NT2/D1 (cell line): ENCODE measurements around the gene PDE3A.

ENCODE experiments used
- SUZ12 ChIP-seq: IDR thresholded peaks from 2 replicates; pipeline ENCODE4 v1.6.1; 2011; ENCODE audit not compliant: insufficient read length, insufficient read depth; ENCODE audit errors: extremely low read depth
- ZNF274 ChIP-seq: IDR thresholded peaks from 2 replicates; pipeline ENCODE4 v1.6.1; 2011; ENCODE audit warnings: mild to moderate bottlenecking, low read depth, low read length

DNA sequence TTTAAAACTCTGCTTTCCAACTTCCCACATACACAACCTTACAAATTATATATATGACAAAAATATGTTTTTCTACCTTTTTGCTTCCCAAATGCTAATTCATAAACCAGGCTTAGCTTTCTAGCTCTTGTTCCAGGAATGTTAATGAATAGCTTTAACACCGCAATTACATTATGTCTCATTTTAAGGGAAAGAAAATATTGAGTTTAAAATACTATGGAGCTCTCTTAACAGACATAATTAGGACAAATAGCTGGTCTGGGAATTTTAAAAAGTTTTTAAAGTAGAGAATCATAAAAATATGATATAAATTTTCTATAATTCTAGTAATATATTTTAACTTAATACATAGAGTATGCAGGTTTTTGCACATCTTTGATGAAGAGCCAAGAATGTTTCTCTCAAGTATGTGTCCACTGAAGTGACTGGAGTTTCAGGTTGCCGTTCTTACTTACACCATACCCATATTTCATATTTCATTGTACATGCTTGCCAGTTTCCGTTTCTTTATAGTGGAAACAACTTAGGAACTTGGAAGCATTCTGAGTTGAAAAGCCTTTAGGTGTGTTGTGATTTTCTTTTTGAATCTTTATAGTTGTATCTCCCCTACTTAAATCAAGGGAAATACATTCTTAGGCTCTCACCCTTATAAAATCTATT lies 236.2 kb downstream of the PDE3A start:
- TF ChIP-seq SUZ12 (no peak), ZNF274 (no peak)
